ENCODE results near the gene TNNI3K. TPM values are rescaled to one million over a fixed set of nuclear protein-coding genes. Genes with fewer than 3 reads are reported as not detected.

Gene TNNI3K
- not detected in 2 replicates for total RNA-seq (2011; cell fraction: chromatin; rRNA removed; ENCODE audit: low replicate concordance)
- total RNA-seq (2011; cell fraction: nucleolus; rRNA removed): not detected in 2 replicates
- not detected in 2 replicates for total RNA-seq (2011; cell fraction: nucleoplasm; rRNA removed)
- total RNA-seq (2014; rRNA removed): 0.33 TPM in 1 of 2 replicates, not detected in the other
- total RNA-seq (2014; rRNA removed; fragmentation: Illumina TruSeq; extraction: Trizol): not detected in 2 replicates
- total RNA-seq (2015; rRNA removed; fragmentation: Illumina TruSeq; extraction: Trizol): not detected in 2 replicates
- not detected in 2 replicates for total RNA-seq (2021)
- polyA plus RNA-seq (2011; rRNA removed): 0.22 and 0.53 TPM in 2 replicates
- polyA plus RNA-seq (2011; cell fraction: cytosol; rRNA removed): not detected in 2 replicates
- 0.81 TPM in 1 of 2 replicates, not detected in the other for polyA plus RNA-seq (2011; cell fraction: nucleus; rRNA removed)
- polyA plus RNA-seq (2012): 0.22 and 0.44 TPM in 2 replicates
- not detected in 2 replicates for polyA plus RNA-seq (2014; fragmentation: Illumina TruSeq; extraction: Trizol)
- polyA plus RNA-seq (2014; fragmentation: Nextera tagmentation; extraction: Ambion mirVana): under 1 TPM; 0.21 to 0.24 TPM
- polyA plus RNA-seq (2014; rRNA removed): 0.40 TPM in 1 of 2 replicates, not detected in the other
- not detected in 2 replicates for polyA minus RNA-seq (2011; rRNA and poly(A)+ RNA removed)
- not detected in 2 replicates for polyA minus RNA-seq (2011; cell fraction: cytosol; rRNA and poly(A)+ RNA removed)
- polyA minus RNA-seq (2011; cell fraction: nucleus; rRNA and poly(A)+ RNA removed): 0.27 TPM in 1 of 2 replicates, not detected in the other
- Bru-seq, nascent RNA: percentile 18 among the genes with signal in this experiment
- percentile 17 among the genes with signal in this experiment for BruChase-seq, experiment 1, labeled RNA remaining after a 2-hour chase
- percentile 34 among the genes with signal in this experiment for BruChase-seq, experiment 2, labeled RNA remaining after a 6-hour chase
- long read RNA-seq, experiment 1: 0 reads
- long read RNA-seq, experiment 2, partial matches to known transcripts: 0 of 1 reads
- long read RNA-seq, experiment 2, other reads (novel, unspliced or antisense): 1 of 1 reads
- long read RNA-seq, experiment 3: 0 reads

GRCh38 chr1:74235153-74235552 lies at the start of gene TNNI3K:
TSS of gene TNNI3K (plus strand) at chr1:74235387. CDS start at chr1:74235452, 65 bp downstream.
- CTCF ChIA-PET (ENCODE audit: low intra/inter-chr PET ratio): no interaction called here
- no TSS peak for BruUV-seq (replicated peaks)
- ATAC-seq: no peak
- H3K4me1 ChIP-seq (replicated peaks in 1 of 2; ENCODE audit: control insufficient read depth in 2 of 2, insufficient read depth in 2 of 2, low read length in 2 of 2): no peaks in the 10 kb centered on the region
- no peak for FAIRE-seq
- no peaks in the 10 kb centered on the region for H3K9me3 ChIP-seq (replicated peaks; ENCODE audit: control insufficient read depth, insufficient read depth, low read depth, low read length)
- H2AFZ ChIP-seq (ENCODE audit: low read depth, low read length): no peak within 1 kb of the TSS
- H3K79me2 ChIP-seq (ENCODE audit: control insufficient read depth, insufficient read depth, low read length): no peaks in the 10 kb centered on the region
- intact Hi-C loops (cut with micrococcal nuclease): no loop called here
- no peaks in the 10 kb centered on the region for H4K20me1 ChIP-seq (replicated peaks; ENCODE audit: control insufficient read depth, insufficient read depth, low read length)
- in situ Hi-C loops (cut with MboI): no loop called here
- DNase-seq (ENCODE audit: extremely low read depth in 1 of 4, low spot score in 3 of 4): no peak
- POLR2A ChIA-PET: no interaction called here
- H3K27me3 ChIP-seq (ENCODE audit: control insufficient read depth in 2 of 2, insufficient read depth in 2 of 2, low read length in 2 of 2): no peaks in the 10 kb centered on the region
- H3K36me3 ChIP-seq (ENCODE audit: control insufficient read depth, insufficient read depth, low read length): no peaks in the 10 kb centered on the region
- no peaks in the 10 kb centered on the region for H3K9me1 ChIP-seq (ENCODE audit: control insufficient read depth, insufficient read depth, low read length)
- no peak within 1 kb of the TSS for H3K9ac ChIP-seq (ENCODE audit: insufficient read depth in 1 of 2, low read depth in 2 of 2, low read length in 2 of 2)
- H3K4me3 ChIP-seq: no peak within 1 kb of the TSS
- no peak within 1 kb of the TSS for H3K27ac ChIP-seq (ENCODE audit: extremely low read depth, low read depth, low read length)
- TF ChIP-seq E2F6 (IDR thresholded peaks at IDR 0.05; ENCODE audit: borderline replicate concordance in 1 of 2, extremely low read depth in 1 of 2, insufficient read depth in 1 of 2, insufficient read length in 1 of 2, low read depth in 1 of 2, low read length in 1 of 2, poor library complexity in 1 of 2, severe bottlenecking in 1 of 2) (no peak), ZNF197 (CRISPR knock-in tag; IDR thresholded peaks at IDR 0.05; ENCODE audit: low read depth) (no peak), HSF4 (CRISPR knock-in tag; IDR thresholded peaks at IDR 0.05; ENCODE audit: borderline replicate concordance) (no peak), TARDBP (IDR thresholded peaks at IDR 0.05) (no peak)
- 5% methylated on average over 2 of the region's 2 CpGs for WGBS (ENCODE audit: insufficient coverage, low coverage, missing lambda C conversion rate)
- H3K4me2 ChIP-seq (ENCODE audit: insufficient read depth, low read length): no peak within 1 kb of the TSS

Data from K562 (cell line).